ENCODE data around the gene RAB30.

- TF ChIP-seq CTCF (IDR thresholded peaks at IDR 0.05; ENCODE audit: low read depth, low read length, poor library complexity, severe bottlenecking) = no peak
- TF ChIP-seq EZH2phosphoT487 (IDR thresholded peaks at IDR 0.05; ENCODE audit: borderline replicate concordance, low read length) = no peak
Observed at GRCh38 chr11:82995235-82995634, 76.5 kb downstream of the RAB30 start.

Data from DOHH2 (cell line).